ENCODE results near the gene FSHR.

Gene FSHR

DNA sequence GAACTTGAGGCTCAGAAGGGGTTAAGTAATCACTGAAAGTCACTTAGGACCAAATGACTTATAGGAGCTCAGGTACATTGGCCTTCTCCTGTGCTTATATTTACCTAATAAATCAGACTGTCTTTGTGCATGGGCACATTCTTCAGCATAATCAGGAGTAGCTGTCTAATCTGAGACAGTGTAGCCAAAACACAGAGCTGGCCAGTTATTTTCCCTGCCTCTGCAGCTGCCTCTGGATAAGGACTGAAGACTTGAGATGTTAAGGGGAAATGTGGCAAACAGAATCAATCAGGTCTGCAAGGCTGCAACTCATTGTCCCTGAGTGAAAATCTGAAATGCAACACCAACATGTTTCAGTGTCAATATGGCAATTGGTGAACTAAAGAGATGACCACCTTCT, 1.5 kb downstream of the FSHR start:
- Mint-ChIP-seq H3K36me3 (ENCODE audit: low read depth) (no peaks in the 10 kb centered on the region), H3K27me3 (no peaks in the 10 kb centered on the region), H3K27ac (no peak overlapping the region), H3K4me1 (ENCODE audit: low read depth) (no peaks in the 10 kb centered on the region), H3K4me3 (no peak overlapping the region), H3K9me3 (no peaks in the 10 kb centered on the region)

GRCh38 chr2:49146401-49146800, 7.9 kb downstream of the FSHR start:
- Mint-ChIP-seq H3K9me3 (peaks cover 4% of the 10 kb centered on the region), H3K27me3 (no peaks in the 10 kb centered on the region), H3K27ac (no peak overlapping the region), H3K36me3 (ENCODE audit: low read depth) (no peaks in the 10 kb centered on the region), H3K4me3 (no peak overlapping the region), H3K4me1 (ENCODE audit: low read depth) (no peaks in the 10 kb centered on the region)

- H3K9me3 Mint-ChIP-seq = peaks cover 18% of the 10 kb centered on the region
- peaks cover 4% of the 10 kb centered on the region for H3K27me3 Mint-ChIP-seq
- no peaks in the 10 kb centered on the region for H3K4me1 Mint-ChIP-seq (ENCODE audit: low read depth)
- no peaks in the 10 kb centered on the region for H3K36me3 Mint-ChIP-seq (ENCODE audit: low read depth)
- H3K27ac Mint-ChIP-seq = no peak overlapping the region
- H3K4me3 Mint-ChIP-seq = no peak overlapping the region
Observed at GRCh38 chr2:49131801-49132200, 22.5 kb downstream of the FSHR start.

GRCh38 chr2:49129034-49129433, 25.3 kb downstream of the FSHR start:
- H3K9me3 Mint-ChIP-seq = peaks cover 20% of the 10 kb centered on the region
- H3K27me3 Mint-ChIP-seq = peaks cover 4% of the 10 kb centered on the region
- no peaks in the 10 kb centered on the region for H3K36me3 Mint-ChIP-seq (ENCODE audit: low read depth)
- no peaks in the 10 kb centered on the region for H3K4me1 Mint-ChIP-seq (ENCODE audit: low read depth)
- no peak overlapping the region for H3K4me3 Mint-ChIP-seq
- no peak overlapping the region for H3K27ac Mint-ChIP-seq

GRCh38 chr2:49123600-49123999, 30.7 kb downstream of the FSHR start:
- no peaks in the 10 kb centered on the region for H3K4me1 Mint-ChIP-seq (ENCODE audit: low read depth)
- no peaks in the 10 kb centered on the region for H3K36me3 Mint-ChIP-seq (ENCODE audit: low read depth)
- no peak overlapping the region for H3K27ac Mint-ChIP-seq
- no peak overlapping the region for H3K4me3 Mint-ChIP-seq
- peaks cover 6% of the 10 kb centered on the region for H3K9me3 Mint-ChIP-seq
- H3K27me3 Mint-ChIP-seq = no peaks in the 10 kb centered on the region

- Mint-ChIP-seq H3K36me3 (ENCODE audit: low read depth) (no peaks in the 10 kb centered on the region), H3K4me1 (ENCODE audit: low read depth) (no peaks in the 10 kb centered on the region), H3K4me3 (no peak overlapping the region), H3K27me3 (no peaks in the 10 kb centered on the region), H3K27ac (no peak overlapping the region), H3K9me3 (peaks cover 6% of the 10 kb centered on the region)
Observed at GRCh38 chr2:49122107-49122506, 32.2 kb downstream of the FSHR start.

GRCh38 chr2:49113046-49113445, 41.3 kb downstream of the FSHR start:
- H3K9me3 Mint-ChIP-seq = peaks cover 5% of the 10 kb centered on the region
- no peak overlapping the region for H3K4me3 Mint-ChIP-seq
- no peak overlapping the region for H3K27ac Mint-ChIP-seq
- H3K4me1 Mint-ChIP-seq (ENCODE audit: low read depth) = no peaks in the 10 kb centered on the region
- H3K27me3 Mint-ChIP-seq = no peaks in the 10 kb centered on the region
- no peaks in the 10 kb centered on the region for H3K36me3 Mint-ChIP-seq (ENCODE audit: low read depth)

GRCh38 chr2:49111456-49111855, 42.9 kb downstream of the FSHR start:
- H3K9me3 Mint-ChIP-seq = peaks cover 5% of the 10 kb centered on the region
- H3K27me3 Mint-ChIP-seq = no peaks in the 10 kb centered on the region
- H3K4me3 Mint-ChIP-seq = no peak overlapping the region
- H3K27ac Mint-ChIP-seq = no peak overlapping the region
- no peaks in the 10 kb centered on the region for H3K4me1 Mint-ChIP-seq (ENCODE audit: low read depth)
- H3K36me3 Mint-ChIP-seq (ENCODE audit: low read depth) = no peaks in the 10 kb centered on the region

DNA sequence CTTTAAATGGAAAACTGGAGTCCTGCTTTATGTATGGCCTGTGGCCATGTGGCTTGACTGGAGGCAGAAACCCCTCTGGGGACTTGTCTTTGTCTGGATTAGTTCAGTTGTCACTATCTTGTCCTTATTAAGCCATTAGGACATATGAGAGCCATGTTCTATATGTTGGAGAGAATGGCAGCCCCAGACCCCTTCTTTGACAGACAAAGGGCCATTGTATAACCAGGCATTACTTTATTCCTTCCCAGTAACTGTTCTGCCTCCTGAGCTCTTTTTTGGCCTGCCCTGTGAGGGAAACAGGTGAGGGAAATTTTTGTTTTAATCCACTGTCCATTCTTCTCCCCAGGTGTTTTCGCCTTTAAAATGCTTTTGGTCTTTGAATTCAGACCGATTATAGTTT, 43.3 kb downstream of the FSHR start:
- Mint-ChIP-seq H3K27me3 (no peaks in the 10 kb centered on the region), H3K4me1 (ENCODE audit: low read depth) (no peaks in the 10 kb centered on the region), H3K9me3 (peaks cover 4% of the 10 kb centered on the region), H3K27ac (no peak overlapping the region), H3K4me3 (no peak overlapping the region), H3K36me3 (ENCODE audit: low read depth) (no peaks in the 10 kb centered on the region)

DNA sequence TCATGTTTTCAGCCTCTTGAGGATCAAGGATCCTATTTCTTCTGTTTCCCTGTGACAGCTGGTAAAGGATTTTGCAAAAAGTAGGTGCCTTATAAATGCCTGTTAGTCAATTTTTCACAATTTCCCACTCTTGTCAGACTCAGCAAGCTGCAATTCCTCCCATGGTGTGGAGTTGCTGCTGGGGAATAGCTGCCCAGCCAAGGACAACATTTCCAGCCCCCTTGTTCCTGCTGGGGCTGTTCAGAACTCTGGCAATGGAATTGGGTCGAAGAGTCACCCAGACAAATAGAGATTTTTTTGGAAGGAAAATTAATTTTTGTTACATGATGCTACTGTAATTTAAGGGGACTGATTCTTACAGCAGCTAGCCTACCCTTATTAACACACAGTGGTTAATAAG, 43.7 kb downstream of the FSHR start:
- no peaks in the 10 kb centered on the region for H3K27me3 Mint-ChIP-seq
- no peak overlapping the region for H3K27ac Mint-ChIP-seq
- no peaks in the 10 kb centered on the region for H3K4me1 Mint-ChIP-seq (ENCODE audit: low read depth)
- H3K36me3 Mint-ChIP-seq (ENCODE audit: low read depth) = no peaks in the 10 kb centered on the region
- no peaks in the 10 kb centered on the region for H3K9me3 Mint-ChIP-seq
- no peak overlapping the region for H3K4me3 Mint-ChIP-seq

- Mint-ChIP-seq H3K9me3 (no peaks in the 10 kb centered on the region), H3K27me3 (no peaks in the 10 kb centered on the region), H3K4me1 (ENCODE audit: low read depth) (no peaks in the 10 kb centered on the region), H3K27ac (no peak overlapping the region), H3K36me3 (ENCODE audit: low read depth) (no peaks in the 10 kb centered on the region), H3K4me3 (no peak overlapping the region)
Observed at GRCh38 chr2:49108851-49109250, 45.5 kb downstream of the FSHR start.

GRCh38 chr2:49108436-49108835, 45.9 kb downstream of the FSHR start:
- no peaks in the 10 kb centered on the region for H3K9me3 Mint-ChIP-seq
- H3K27ac Mint-ChIP-seq = no peak overlapping the region
- no peaks in the 10 kb centered on the region for H3K36me3 Mint-ChIP-seq (ENCODE audit: low read depth)
- H3K4me1 Mint-ChIP-seq (ENCODE audit: low read depth) = no peaks in the 10 kb centered on the region
- no peaks in the 10 kb centered on the region for H3K27me3 Mint-ChIP-seq
- H3K4me3 Mint-ChIP-seq = no peak overlapping the region

DNA sequence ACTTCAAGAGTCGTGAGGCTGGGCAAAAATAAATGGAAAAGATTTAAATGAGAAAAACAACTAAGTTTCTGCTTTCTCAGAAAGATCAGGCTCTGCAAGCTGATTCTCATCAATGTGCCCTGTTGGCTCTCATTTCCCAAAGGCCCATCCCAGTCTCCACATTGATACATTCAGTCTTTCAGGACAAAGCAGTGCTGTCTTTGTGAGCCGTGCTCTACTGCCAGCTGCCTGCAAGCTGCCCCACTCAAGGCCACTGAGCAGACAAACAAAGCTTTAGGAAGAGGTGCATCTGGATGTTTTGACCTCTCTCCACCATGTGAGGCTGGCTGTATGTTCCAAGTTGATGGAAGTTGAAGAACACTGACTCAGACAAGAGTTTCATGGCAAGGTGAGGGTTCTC, 48.8 kb downstream of the FSHR start:
- Mint-ChIP-seq H3K4me1 (ENCODE audit: low read depth) (no peaks in the 10 kb centered on the region), H3K9me3 (peaks cover 6% of the 10 kb centered on the region), H3K36me3 (ENCODE audit: low read depth) (no peaks in the 10 kb centered on the region), H3K27me3 (no peaks in the 10 kb centered on the region), H3K27ac (no peak overlapping the region), H3K4me3 (no peak overlapping the region)

DNA sequence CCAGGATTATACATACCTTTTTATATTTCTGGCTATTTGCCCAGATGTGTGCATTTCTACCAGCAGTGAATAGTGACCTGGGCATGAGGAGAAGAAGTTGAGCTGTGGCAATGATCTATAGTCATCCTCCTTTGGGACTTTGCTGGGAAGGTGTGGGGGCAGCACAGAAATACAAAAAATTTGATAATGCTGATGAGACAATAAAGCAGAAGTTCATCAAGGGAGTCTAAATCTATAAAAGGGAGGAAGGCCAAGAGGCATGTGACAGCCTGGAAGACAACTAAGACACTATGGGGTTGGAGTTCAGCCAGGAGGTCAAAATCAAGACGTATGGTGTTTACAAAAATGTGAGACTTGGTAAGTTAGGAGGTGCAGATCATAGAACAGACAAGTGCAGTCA, 52.2 kb downstream of the FSHR start:
- peaks cover 6% of the 10 kb centered on the region for H3K9me3 Mint-ChIP-seq
- H3K4me3 Mint-ChIP-seq = no peak overlapping the region
- no peak overlapping the region for H3K27ac Mint-ChIP-seq
- H3K27me3 Mint-ChIP-seq = no peaks in the 10 kb centered on the region
- no peaks in the 10 kb centered on the region for H3K36me3 Mint-ChIP-seq (ENCODE audit: low read depth)
- H3K4me1 Mint-ChIP-seq (ENCODE audit: low read depth) = no peaks in the 10 kb centered on the region

DNA sequence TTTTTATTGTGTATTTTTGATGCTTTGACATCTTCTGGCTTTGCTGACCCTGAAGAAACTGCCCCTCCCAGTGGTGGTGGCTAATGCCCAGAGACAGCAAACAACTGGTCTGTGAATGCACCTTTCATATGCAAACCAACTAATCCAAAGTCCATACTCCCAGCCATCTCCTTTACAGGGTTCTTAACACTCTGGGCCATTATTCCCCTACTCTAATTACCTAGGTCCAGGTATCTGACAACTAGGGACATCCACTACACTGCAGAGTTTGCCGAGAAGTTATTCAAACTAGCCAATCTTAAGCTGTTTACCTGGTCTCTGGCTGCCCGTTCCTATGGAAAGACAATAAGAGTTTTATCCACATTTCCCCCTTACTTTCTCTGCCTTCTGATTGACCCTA, 73.6 kb downstream of the FSHR start:
- Mint-ChIP-seq H3K4me1 (ENCODE audit: low read depth) (no peaks in the 10 kb centered on the region), H3K27me3 (no peaks in the 10 kb centered on the region)

DNA sequence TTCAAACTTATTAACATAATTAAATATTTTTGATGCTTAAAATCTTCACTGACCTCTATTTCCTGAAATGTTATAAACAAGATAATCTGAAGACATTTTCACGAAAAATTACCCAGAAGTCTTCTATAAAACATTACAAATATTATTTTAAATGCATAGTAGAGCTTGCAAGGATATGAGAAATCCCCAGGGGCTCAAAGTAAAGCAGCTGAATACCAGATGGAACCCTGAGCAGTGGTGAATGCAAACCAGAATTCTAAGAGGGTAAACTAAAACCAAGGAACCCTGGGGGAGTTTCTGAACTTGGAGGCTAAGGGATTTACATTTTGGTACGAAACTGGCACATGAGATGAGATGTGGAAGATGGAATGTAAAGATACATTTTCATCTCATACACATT, 83.6 kb downstream of the FSHR start:
- no peaks in the 10 kb centered on the region for H3K36me3 Mint-ChIP-seq (ENCODE audit: low read depth)
- peaks cover 6% of the 10 kb centered on the region for H3K9me3 Mint-ChIP-seq
- H3K4me1 Mint-ChIP-seq (ENCODE audit: low read depth) = no peaks in the 10 kb centered on the region
- no peak overlapping the region for H3K4me3 Mint-ChIP-seq
- no peaks in the 10 kb centered on the region for H3K27me3 Mint-ChIP-seq
- no peak overlapping the region for H3K27ac Mint-ChIP-seq

More for the DNA sequence above, 73.6 kb downstream of the FSHR start:
- Mint-ChIP-seq H3K27ac (no peak overlapping the region), H3K36me3 (ENCODE audit: low read depth) (no peaks in the 10 kb centered on the region), H3K4me3 (no peak overlapping the region), H3K9me3 (peaks cover 14% of the 10 kb centered on the region)

DNA sequence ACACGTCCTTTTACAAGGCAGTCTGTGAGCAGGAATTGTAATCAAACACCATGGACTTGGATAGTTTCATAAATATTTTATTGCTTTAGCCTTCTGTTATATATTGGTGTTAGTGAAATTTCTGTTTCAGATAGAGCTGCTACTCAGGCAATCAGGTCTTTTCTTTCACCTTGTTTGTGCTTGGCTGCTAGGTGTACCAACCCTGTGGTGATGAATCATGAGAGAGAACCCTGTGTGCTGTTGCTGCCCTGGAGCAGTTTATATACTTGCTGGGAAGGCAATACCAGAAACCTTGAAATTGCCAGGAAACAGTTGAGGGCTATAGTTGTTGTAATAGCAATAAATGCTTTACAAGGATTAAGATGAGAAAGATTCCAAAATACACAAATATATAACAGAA, 84.5 kb downstream of the FSHR start:
- Mint-ChIP-seq H3K27me3 (no peaks in the 10 kb centered on the region), H3K36me3 (ENCODE audit: low read depth) (no peaks in the 10 kb centered on the region), H3K4me3 (no peak overlapping the region), H3K27ac (no peak overlapping the region), H3K9me3 (peaks cover 6% of the 10 kb centered on the region), H3K4me1 (ENCODE audit: low read depth) (no peaks in the 10 kb centered on the region)
